ENCODE data around the gene H3-3A. TPM values are rescaled to one million over a fixed set of nuclear protein-coding genes. Genes with fewer than 3 reads are reported as not detected.

The H3-3A gene
- 84.8 and 123 TPM in 2 replicates for total RNA-seq

DNA sequence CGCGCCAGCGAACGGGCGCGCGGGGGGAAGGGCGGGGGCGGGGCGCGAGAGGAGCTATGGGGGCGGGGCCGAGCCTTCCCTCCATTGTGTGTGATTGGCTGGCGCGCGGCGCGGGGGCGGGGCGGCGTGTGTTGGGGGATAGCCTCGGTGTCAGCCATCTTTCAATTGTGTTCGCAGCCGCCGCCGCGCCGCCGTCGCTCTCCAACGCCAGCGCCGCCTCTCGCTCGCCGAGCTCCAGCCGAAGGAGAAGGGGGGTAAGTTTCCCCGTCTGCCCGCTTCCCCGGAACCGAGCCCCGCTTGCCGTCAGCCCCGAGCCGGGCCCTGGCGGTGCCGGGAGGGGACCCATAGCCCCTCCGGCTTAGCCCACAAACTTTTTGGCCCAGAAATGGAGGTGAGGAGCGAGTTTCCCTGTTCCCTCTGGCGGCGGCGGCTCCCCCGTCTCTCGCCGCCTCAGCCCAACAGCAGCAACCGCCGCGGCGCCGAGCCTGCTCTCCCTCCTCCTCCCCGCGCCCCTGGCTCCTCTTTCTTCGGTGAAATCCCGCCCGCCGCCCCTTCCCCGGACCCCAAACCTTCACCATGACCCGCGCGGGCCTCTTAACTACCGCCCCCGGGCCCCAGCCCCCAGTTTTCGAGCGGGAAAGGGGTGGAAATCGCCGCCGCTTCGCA, at the start of gene H3-3A:
Gene H3-3A (plus strand): TSS at position 159 of the 666 bp plus-strand sequence. CDS start 1,636 bp downstream, outside the sequence.
- peaks cover 7% of the 10 kb centered on the region for H3K36me3 ChIP-seq (ENCODE audit: control insufficient read depth, insufficient read depth, low read length)
- DNase-seq (ENCODE audit: low read depth) (peak; percentile 69), FAIRE-seq (no peak)
- H3K4me3 ChIP-seq (ENCODE audit: low read depth, low read length): peak within 1 kb of the TSS; percentile 84
- TF ChIP-seq, protein P1, sequence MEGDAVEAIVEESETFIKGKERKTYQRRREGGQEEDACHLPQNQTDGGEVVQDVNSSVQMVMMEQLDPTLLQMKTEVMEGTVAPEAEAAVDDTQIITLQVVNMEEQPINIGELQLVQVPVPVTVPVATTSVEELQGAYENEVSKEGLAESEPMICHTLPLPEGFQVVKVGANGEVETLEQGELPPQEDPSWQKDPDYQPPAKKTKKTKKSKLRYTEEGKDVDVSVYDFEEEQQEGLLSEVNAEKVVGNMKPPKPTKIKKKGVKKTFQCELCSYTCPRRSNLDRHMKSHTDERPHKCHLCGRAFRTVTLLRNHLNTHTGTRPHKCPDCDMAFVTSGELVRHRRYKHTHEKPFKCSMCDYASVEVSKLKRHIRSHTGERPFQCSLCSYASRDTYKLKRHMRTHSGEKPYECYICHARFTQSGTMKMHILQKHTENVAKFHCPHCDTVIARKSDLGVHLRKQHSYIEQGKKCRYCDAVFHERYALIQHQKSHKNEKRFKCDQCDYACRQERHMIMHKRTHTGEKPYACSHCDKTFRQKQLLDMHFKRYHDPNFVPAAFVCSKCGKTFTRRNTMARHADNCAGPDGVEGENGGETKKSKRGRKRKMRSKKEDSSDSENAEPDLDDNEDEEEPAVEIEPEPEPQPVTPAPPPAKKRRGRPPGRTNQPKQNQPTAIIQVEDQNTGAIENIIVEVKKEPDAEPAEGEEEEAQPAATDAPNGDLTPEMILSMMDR (IDR thresholded peaks at IDR 0.05; ENCODE audit: insufficient read depth, low read length, severe bottlenecking): no peak
- no peaks in the 10 kb centered on the region for H3K27me3 ChIP-seq (ENCODE audit: control insufficient read depth, insufficient read depth, low read length)

DNA sequence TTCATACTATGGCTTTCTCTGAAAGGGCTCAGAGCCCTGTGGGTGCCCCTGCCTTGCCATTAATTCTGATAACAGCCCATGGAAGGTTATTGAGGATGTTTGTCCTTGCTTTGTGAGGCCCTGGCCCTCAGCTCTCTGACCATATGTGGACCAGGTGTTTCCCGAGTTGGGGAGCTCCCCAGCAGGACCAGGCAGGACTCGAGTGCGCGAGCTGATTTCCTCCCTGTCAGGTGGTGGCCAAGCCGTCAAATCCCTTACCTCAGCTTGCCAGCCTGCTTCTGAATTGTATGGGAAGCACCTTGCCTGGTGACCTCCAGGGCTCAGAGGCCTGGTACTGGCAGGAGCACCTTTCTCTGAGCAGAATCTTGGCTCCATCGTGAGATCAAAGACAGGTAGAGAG, 45.4 kb upstream of the H3-3A start:
- Histone ChIP-seq H3K4me3 (ENCODE audit: low read depth, low read length) (no peak overlapping the region), H3K36me3 (ENCODE audit: control insufficient read depth, insufficient read depth, low read length) (no peaks in the 10 kb centered on the region), H3K27me3 (ENCODE audit: control insufficient read depth, insufficient read depth, low read length) (no peaks in the 10 kb centered on the region)
- DNase-seq (ENCODE audit: low read depth): no peak
- TF ChIP-seq, protein P1 (IDR thresholded peaks at IDR 0.05; ENCODE audit: insufficient read depth, low read length, severe bottlenecking): no peak
- FAIRE-seq: no peak

DNA sequence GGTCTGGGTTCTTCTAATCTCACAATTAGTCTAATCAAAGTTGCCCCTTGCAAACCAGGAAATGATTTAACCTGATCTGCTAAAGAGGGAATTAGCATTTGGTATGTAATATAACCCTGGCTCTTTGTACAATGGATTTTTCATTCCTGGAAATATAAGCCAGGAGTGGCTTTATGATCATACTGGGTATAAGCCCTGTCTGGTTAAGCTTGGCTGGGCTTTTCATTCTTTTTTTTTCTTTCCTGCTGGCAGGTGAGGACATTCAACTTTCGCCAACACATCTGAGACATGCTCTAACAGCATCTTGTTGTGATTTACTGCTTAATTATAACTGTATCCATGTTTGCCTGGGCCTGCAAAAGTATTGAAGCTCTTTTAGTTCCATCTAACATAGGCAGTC, 42.9 kb upstream of the H3-3A start:
- TF ChIP-seq, protein P1 (IDR thresholded peaks at IDR 0.05; ENCODE audit: insufficient read depth, low read length, severe bottlenecking): no peak
- Histone ChIP-seq H3K27me3 (ENCODE audit: control insufficient read depth, insufficient read depth, low read length) (no peaks in the 10 kb centered on the region), H3K36me3 (ENCODE audit: control insufficient read depth, insufficient read depth, low read length) (no peaks in the 10 kb centered on the region), H3K4me3 (ENCODE audit: low read depth, low read length) (no peak overlapping the region)
- no peak for DNase-seq (ENCODE audit: low read depth)
- no peak for FAIRE-seq

DNA sequence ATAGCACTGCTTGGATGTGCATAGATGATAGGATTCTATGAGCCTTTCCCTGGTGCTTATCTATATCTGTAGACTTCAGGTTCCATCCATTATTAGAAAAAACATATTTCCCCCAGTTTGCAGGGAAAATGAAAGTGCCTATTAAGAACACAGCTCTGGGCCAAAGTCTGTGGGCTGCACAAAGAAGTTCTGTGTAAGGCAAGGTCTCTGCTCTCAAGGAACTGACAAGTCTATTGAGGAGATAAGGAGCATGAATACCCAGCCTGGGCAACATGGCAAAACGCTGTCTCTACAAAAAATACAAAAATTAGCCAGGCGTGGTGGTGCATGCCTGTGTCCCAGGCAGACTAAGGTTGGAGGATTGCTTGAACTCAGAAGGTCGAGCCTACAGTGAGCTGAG, 41.1 kb upstream of the H3-3A start:
- Histone ChIP-seq H3K4me3 (ENCODE audit: low read depth, low read length) (no peak overlapping the region), H3K27me3 (ENCODE audit: control insufficient read depth, insufficient read depth, low read length) (no peaks in the 10 kb centered on the region), H3K36me3 (ENCODE audit: control insufficient read depth, insufficient read depth, low read length) (no peaks in the 10 kb centered on the region)
- DNase-seq (ENCODE audit: low read depth): no peak
- TF ChIP-seq, protein P1 (IDR thresholded peaks at IDR 0.05; ENCODE audit: insufficient read depth, low read length, severe bottlenecking): no peak
- FAIRE-seq: no peak

DNA sequence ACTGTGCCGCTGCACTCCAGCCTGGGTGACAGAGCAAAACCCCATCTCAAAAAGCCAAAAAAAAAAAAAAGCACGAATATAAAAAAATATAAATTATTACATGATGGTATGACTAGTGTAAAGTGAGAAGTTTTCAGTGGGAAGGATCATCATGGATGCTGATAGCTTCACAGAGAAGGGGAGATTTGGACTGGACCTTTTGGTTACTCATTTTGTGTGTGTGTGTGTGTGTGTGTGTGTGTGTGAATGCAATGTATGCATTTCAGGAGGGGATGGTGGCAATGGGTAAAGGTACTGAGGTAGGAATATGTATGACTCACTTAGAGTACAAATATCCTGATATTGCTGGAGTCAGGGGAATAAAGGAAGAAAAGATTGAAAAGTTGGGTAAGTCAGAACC, 40.7 kb upstream of the H3-3A start:
- Histone ChIP-seq H3K36me3 (ENCODE audit: control insufficient read depth, insufficient read depth, low read length) (no peaks in the 10 kb centered on the region), H3K4me3 (ENCODE audit: low read depth, low read length) (no peak overlapping the region), H3K27me3 (ENCODE audit: control insufficient read depth, insufficient read depth, low read length) (no peaks in the 10 kb centered on the region)
- TF ChIP-seq, protein P1 (IDR thresholded peaks at IDR 0.05; ENCODE audit: insufficient read depth, low read length, severe bottlenecking): no peak
- FAIRE-seq (no peak), DNase-seq (ENCODE audit: low read depth) (no peak)

DNA sequence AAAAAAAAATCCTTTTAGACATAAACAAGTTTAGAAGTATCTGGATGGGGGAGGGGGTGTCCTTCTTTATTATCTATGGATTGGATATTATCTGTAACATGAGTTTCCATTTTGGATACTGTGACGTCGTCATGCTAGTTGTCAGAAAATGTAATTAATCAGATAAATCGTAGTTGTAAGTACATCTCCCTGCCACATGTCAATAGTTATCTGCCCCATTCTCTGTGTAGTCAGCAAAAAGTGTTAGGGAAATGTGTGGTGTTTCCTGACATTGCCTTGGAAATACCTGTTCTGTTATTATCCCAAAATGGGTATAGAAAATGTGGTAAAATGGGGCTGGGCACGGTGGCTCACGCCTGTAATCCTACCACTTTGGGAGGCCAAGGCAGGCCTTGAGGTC, 38.8 kb upstream of the H3-3A start:
- no peak for FAIRE-seq
- H3K36me3 ChIP-seq (ENCODE audit: control insufficient read depth, insufficient read depth, low read length): no peaks in the 10 kb centered on the region
- TF ChIP-seq, protein P1 (IDR thresholded peaks at IDR 0.05; ENCODE audit: insufficient read depth, low read length, severe bottlenecking): no peak

More for the DNA sequence above, 38.8 kb upstream of the H3-3A start:
- DNase-seq (ENCODE audit: low read depth): no peak
- Histone ChIP-seq H3K27me3 (ENCODE audit: control insufficient read depth, insufficient read depth, low read length) (no peaks in the 10 kb centered on the region), H3K4me3 (ENCODE audit: low read depth, low read length) (no peak overlapping the region)
